A673 (cell line): ENCODE measurements around the gene GTPBP6. TPM values are rescaled to one million over a fixed set of nuclear protein-coding genes. Genes with fewer than 3 reads are reported as not detected.
"Not testable (repeated sequence)": the region's sequence is repeated elsewhere in the genome, so short reads cannot be mapped to it uniquely, and the experiment has no call there.

Source experiments
- BruUV-seq: library from RNA; stranded (reverse); fragments of 400-500 nt; replicated peaks from 2 replicates; lab custom pipeline; 2021; lab: Mats Ljungman, UMichigan
- CTCF ChIA-PET: fragments of 300-600 bp; sonication (Branson Sonifier 250); formaldehyde crosslinking; loops from one replicate; lab custom pipeline; 2022; ENCODE audit warnings: antibody characterized with exemption; lab: Charles Lee
- POLR2A ChIA-PET: fragments of 300-600 bp; sonication (Branson Sonifier 250); formaldehyde crosslinking; loops from one replicate; lab custom pipeline; 2022; ENCODE audit warnings: antibody characterized with exemption; ENCODE audit not compliant: low non-redundant PET; lab: Charles Lee
- DNase-seq: peaks from one replicate; pipeline ENCODE4 v3.0.0-alpha.2; 2015; ENCODE audit warnings: low spot score
- H3K27ac ChIP-seq: fragments of 200-600 bp; sonication (generic); 2 replicates; pipeline ENCODE4 v1.5.1; 2016; ENCODE audit warnings: mixed run types, low read depth, mild to moderate bottlenecking, mixed read lengths, antibody characterized with exemption, low read length; ENCODE audit not compliant: poor library complexity, severe bottlenecking
- H3K27me3 ChIP-seq: fragments of 200-600 bp; sonication (generic); replicated peaks from 2 replicates; pipeline ENCODE4 v1.6.1; 2017; ENCODE audit warnings: mixed run types, low read depth, mild to moderate bottlenecking, mixed read lengths, antibody characterized with exemption, low read length; ENCODE audit not compliant: insufficient read depth, poor library complexity
- H3K36me3 ChIP-seq: fragments of 200-600 bp; sonication (generic); 2 replicates; pipeline ENCODE4 v1.6.1; 2016; ENCODE audit warnings: mixed run types, mild to moderate bottlenecking, mixed read lengths, antibody characterized with exemption, low read length; ENCODE audit not compliant: insufficient read depth, poor library complexity, severe bottlenecking
- H3K4me1 ChIP-seq: fragments of 200-600 bp; sonication (generic); 2 replicates; pipeline ENCODE4 v1.6.1; 2017; ENCODE audit warnings: mixed run types, mild to moderate bottlenecking, mixed read lengths, antibody characterized with exemption, low read length; ENCODE audit not compliant: insufficient read depth, poor library complexity, severe bottlenecking
- H3K4me3 ChIP-seq: fragments of 200-600 bp; sonication (generic); 2 replicates; pipeline ENCODE4 v1.5.1; 2016; ENCODE audit warnings: low read depth, mixed run types, mild to moderate bottlenecking, mixed read lengths, low read length; ENCODE audit not compliant: poor library complexity, severe bottlenecking
- H3K9me3 ChIP-seq: fragments of 200-600 bp; sonication (generic); 2 replicates; pipeline ENCODE4 v1.6.1; 2016; ENCODE audit warnings: mixed run types, low read depth, mild to moderate bottlenecking, mixed read lengths, antibody characterized with exemption, low read length; ENCODE audit not compliant: poor library complexity, severe bottlenecking
- CTCF ChIP-seq: fragments of 300-800, 200-600 bp; sonication (generic); conservative IDR thresholded peaks from 2 replicates; pipeline ENCODE4 v1.5.1; 2017; ENCODE audit warnings: low read depth, mild to moderate bottlenecking, antibody characterized with exemption, low read length, moderate library complexity, mixed read lengths
- EZH2 ChIP-seq: fragments of 200-600 bp; sonication (generic); IDR thresholded peaks from 2 replicates; pipeline ENCODE4 v1.6.1; 2017; ENCODE audit warnings: borderline replicate concordance, low read depth, mild to moderate bottlenecking, mixed read lengths, antibody characterized with exemption, low read length; ENCODE audit not compliant: poor library complexity, severe bottlenecking
- intact Hi-C: fragments of 100-400 bp; cut with micrococcal nuclease; formaldehyde crosslinking; loops from one replicate; pipeline ENCODE4 v1.10.0; 2022; ENCODE audit not compliant: unreplicated experiment
- total RNA-seq: library from RNA; stranded (reverse); gene quantifications from 2 replicates; pipeline ENCODE4 v1.2.3, GENCODE V29; 2021

Gene GTPBP6
- total RNA-seq, 1 experiment from 2014 or later, result 85.1 TPM

GRCh38 chrX:283115-283845, 35.3 kb downstream of the GTPBP6 start:
- Histone ChIP-seq H3K9me3 (no peaks in the 10 kb centered on the region), H3K4me3 (peak overlapping the region; percentile 48), H3K36me3 (peaks cover 36% of the 10 kb centered on the region), H3K27me3 (no peaks in the 10 kb centered on the region), H3K27ac (peak overlapping the region; percentile 85), H3K4me1 (peaks cover 9% of the 10 kb centered on the region)
- intact Hi-C loops, result loop anchor here (1.0 kb wide), 1 partner anchor 35 kb away; the partner anchor contains the start of gene GTPBP6
- ChIA-PET CTCF (no interaction called here), POLR2A (no interaction called here)
- DNase-seq, result peak; percentile 97
- BruUV-seq, result no TSS peak
- TF ChIP-seq EZH2 (no peak), CTCF (no peak)

GRCh38 chrX:282000-282681, 36.5 kb downstream of the GTPBP6 start:
- CTCF ChIA-PET, POLR2A ChIA-PET, DNase-seq, BruUV-seq, H3K4me1 ChIP-seq, H3K9me3 ChIP-seq, intact Hi-C loops, H3K27me3 ChIP-seq: not testable (repeated sequence)
- peak overlapping the region; percentile 67 for H3K27ac ChIP-seq
- peaks cover 29% of the 10 kb centered on the region for H3K36me3 ChIP-seq
- peak overlapping the region; percentile 37 for H3K4me3 ChIP-seq

GRCh38 chrX:281166-281999, 37.2 kb downstream of the GTPBP6 start, which contains the start of gene PLCXD1:
Gene PLCXD1, plus strand, starts transcription at chrX:281381. Its CDS starts 2,807 bp downstream, at chrX:284188.
- Histone ChIP-seq H3K9me3 (no peaks in the 10 kb centered on the region), H3K27ac (peak within 1 kb of the TSS; percentile 67), H3K4me3 (peak within 1 kb of the TSS; percentile 37), H3K36me3 (peaks cover 22% of the 10 kb centered on the region), H3K27me3 (no peaks in the 10 kb centered on the region), H3K4me1 (peaks cover 12% of the 10 kb centered on the region)
- CTCF ChIA-PET, result no interaction called here
- TF ChIP-seq CTCF (no peak), EZH2 (no peak)
- peak; percentile 56 for DNase-seq
- intact Hi-C loops, result no loop called here
- POLR2A ChIA-PET, result no interaction called here
- no TSS peak for BruUV-seq

- POLR2A ChIA-PET, H3K4me3 ChIP-seq, H3K27ac ChIP-seq, CTCF ChIA-PET, DNase-seq, H3K27me3 ChIP-seq, intact Hi-C loops, H3K9me3 ChIP-seq, BruUV-seq: not testable (repeated sequence)
- H3K4me1 ChIP-seq, result peaks cover 15% of the 10 kb centered on the region
- peaks cover 18% of the 10 kb centered on the region for H3K36me3 ChIP-seq
Observed at GRCh38 chrX:280722-281121, 37.9 kb downstream of the GTPBP6 start.

- intact Hi-C loops, H3K9me3 ChIP-seq, POLR2A ChIA-PET, H3K27me3 ChIP-seq, H3K27ac ChIP-seq, H3K4me3 ChIP-seq, DNase-seq, BruUV-seq, CTCF ChIA-PET: not testable (repeated sequence)
- Histone ChIP-seq H3K4me1 (peaks cover 19% of the 10 kb centered on the region), H3K36me3 (peaks cover 11% of the 10 kb centered on the region)
Observed at GRCh38 chrX:279757-280604, 38.6 kb downstream of the GTPBP6 start.
